Stimulated activated CD4-positive, alpha-beta T cell treated with anti-CD3 and anti-CD28 coated beads, Interleukin-12 subunit alpha, Interleukin-12 subunit beta, amount 100 ng/mL, for 48 hours (primary cell): ENCODE measurements around the gene TST.
"Not testable (repeated sequence)": the region's sequence is repeated elsewhere in the genome, so short reads cannot be mapped to it uniquely, and the experiment has no call there.

Experiments used
- DNase-seq, 3 donors: peaks; one replicate each; pipeline ENCODE4 v3.0.0-alpha.2; 2020; ENCODE audit warnings: low read depth in 2 of 3, low spot score in 1 of 3

The TST gene

GRCh38 chr22:37015587-37015878 is 3.7 kb downstream of the TST start:
- DNase-seq: no peak

- no peak for DNase-seq
These were observed 4.2 kb downstream of the TST start for GRCh38 chr22:37014835-37015586.

GRCh38 chr22:37014415-37014806 is 4.8 kb downstream of the TST start:
- DNase-seq: no peak

- no peak for DNase-seq
These were observed 6.3 kb downstream of the TST start for GRCh38 chr22:37012956-37013355.

- DNase-seq: no peak
These were observed 6.9 kb downstream of the TST start for GRCh38 chr22:37012262-37012904.

GRCh38 chr22:37011472-37011871 is 7.8 kb downstream of the TST start:
- no peak for DNase-seq

- no peak for DNase-seq
These were observed 8.3 kb downstream of the TST start for GRCh38 chr22:37010976-37011375.

GRCh38 chr22:37010174-37010573 is 9.1 kb downstream of the TST start:
- no peak for DNase-seq

GRCh38 chr22:37009490-37009889 is 9.8 kb downstream of the TST start:
- DNase-seq: no peak

GRCh38 chr22:37008365-37008764 is 10.9 kb downstream of the TST start:
- no peak for DNase-seq

GRCh38 chr22:37007651-37008050 is 11.6 kb downstream of the TST start:
- DNase-seq: no peak

GRCh38 chr22:37002633-37003032 is 16.6 kb downstream of the TST start:
- no peak for DNase-seq

GRCh38 chr22:37001826-37002225 is 17.4 kb downstream of the TST start:
- no peak for DNase-seq

- DNase-seq: no peak
These were observed 18.3 kb downstream of the TST start for GRCh38 chr22:37000676-37001534.

- no peak for DNase-seq
These were observed 19.8 kb downstream of the TST start for GRCh38 chr22:36999463-36999862.

- DNase-seq: no peak
These were observed 20.5 kb downstream of the TST start for GRCh38 chr22:36998620-36999351.

- no peak for DNase-seq
These were observed 21.5 kb downstream of the TST start for GRCh38 chr22:36997746-36998145.

- no peak for DNase-seq
These were observed 28.0 kb downstream of the TST start for GRCh38 chr22:36991206-36991605.

- no peak for DNase-seq
These were observed 28.8 kb downstream of the TST start for GRCh38 chr22:36990457-36990856.

GRCh38 chr22:36989012-36989411 is 30.2 kb downstream of the TST start:
- not testable (repeated sequence) for DNase-seq

GRCh38 chr22:36988075-36988832 is 31.0 kb downstream of the TST start:
- no peak for DNase-seq
